IMR-90 (cell line): ENCODE measurements around the gene TAS2R42.

Source experiments
- BHLHE40 ChIP-seq: fragments of 150-350 bp; IDR thresholded peaks from 2 replicates; pipeline ENCODE4 v1.6.1; 2016; ENCODE audit warnings: mild to moderate bottlenecking, low read depth, low read length
- MAFK ChIP-seq: IDR thresholded peaks from 2 replicates; pipeline ENCODE4 v1.6.1; 2012; ENCODE audit warnings: low read depth, low read length, improper control_type of control experiment
- MXI1 ChIP-seq: IDR thresholded peaks from 2 replicates; pipeline ENCODE4 v1.6.1; 2012; ENCODE audit warnings: low read depth, mild to moderate bottlenecking, low read length, moderate library complexity, borderline replicate concordance
- NFE2L2 ChIP-seq: fragments of 150-350 bp; IDR thresholded peaks from 2 replicates; pipeline ENCODE4 v1.6.1; 2016; ENCODE audit warnings: low read depth, mild to moderate bottlenecking, low read length
- POLR2A ChIP-seq: IDR thresholded peaks from 2 replicates; pipeline ENCODE4 v1.6.1; 2012; ENCODE audit warnings: mild to moderate bottlenecking, low read depth, low read length
- RAD21 ChIP-seq: IDR thresholded peaks from 2 replicates; pipeline ENCODE4 v1.6.1; 2012; ENCODE audit warnings: low read length, improper control_type of control experiment
- RCOR1 ChIP-seq: IDR thresholded peaks from 2 replicates; pipeline ENCODE4 v1.6.1; 2012; ENCODE audit warnings: mild to moderate bottlenecking, low read length, improper control_type of control experiment; ENCODE audit not compliant: insufficient replicate concordance
- RFX5 ChIP-seq: IDR thresholded peaks from 2 replicates; pipeline ENCODE4 v1.8.0; 2012; ENCODE audit warnings: low read depth, mild to moderate bottlenecking, low read length, moderate library complexity
- SMC3 ChIP-seq: fragments of 150-350 bp; IDR thresholded peaks from 2 replicates; pipeline ENCODE4 v1.6.1; 2016; ENCODE audit warnings: low read depth, mild to moderate bottlenecking, antibody characterized with exemption, low read length, moderate library complexity
- TF ChIP-seq, protein P1 (sequence below): conservative IDR thresholded peaks from 2 replicates; pipeline ENCODE4 v1.5.1; 2012; ENCODE audit warnings: mild to moderate bottlenecking, low read depth, low read length, improper control_type of control experiment
- TF ChIP-seq, protein P2 (sequence below): fragments of 150-350 bp; IDR thresholded peaks from 2 replicates; pipeline ENCODE4 v1.6.1; 2016; ENCODE audit warnings: low read depth, mild to moderate bottlenecking, low read length, moderate library complexity, borderline replicate concordance

DNA sequence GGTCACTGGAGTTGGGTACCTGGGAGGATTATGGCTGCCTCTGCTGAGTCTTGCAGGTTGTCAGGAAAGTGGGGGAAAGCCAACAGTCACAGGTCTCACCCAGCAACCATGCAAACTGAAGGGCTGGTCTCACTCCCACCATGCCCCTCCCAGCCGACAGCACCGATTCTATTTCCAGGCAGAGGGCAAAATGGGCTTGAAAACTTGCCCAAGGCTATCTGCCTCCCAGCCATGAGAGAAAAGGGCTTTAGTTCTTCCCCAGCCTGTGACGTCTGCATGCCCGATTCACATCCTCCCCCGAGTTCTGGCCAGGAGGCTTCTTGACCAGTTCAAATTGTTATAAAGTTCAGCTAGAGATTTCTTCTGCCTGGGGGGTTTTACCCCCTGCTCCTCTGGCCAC lies 42.4 kb downstream of the TAS2R42 start:
- TF ChIP-seq, protein P1, sequence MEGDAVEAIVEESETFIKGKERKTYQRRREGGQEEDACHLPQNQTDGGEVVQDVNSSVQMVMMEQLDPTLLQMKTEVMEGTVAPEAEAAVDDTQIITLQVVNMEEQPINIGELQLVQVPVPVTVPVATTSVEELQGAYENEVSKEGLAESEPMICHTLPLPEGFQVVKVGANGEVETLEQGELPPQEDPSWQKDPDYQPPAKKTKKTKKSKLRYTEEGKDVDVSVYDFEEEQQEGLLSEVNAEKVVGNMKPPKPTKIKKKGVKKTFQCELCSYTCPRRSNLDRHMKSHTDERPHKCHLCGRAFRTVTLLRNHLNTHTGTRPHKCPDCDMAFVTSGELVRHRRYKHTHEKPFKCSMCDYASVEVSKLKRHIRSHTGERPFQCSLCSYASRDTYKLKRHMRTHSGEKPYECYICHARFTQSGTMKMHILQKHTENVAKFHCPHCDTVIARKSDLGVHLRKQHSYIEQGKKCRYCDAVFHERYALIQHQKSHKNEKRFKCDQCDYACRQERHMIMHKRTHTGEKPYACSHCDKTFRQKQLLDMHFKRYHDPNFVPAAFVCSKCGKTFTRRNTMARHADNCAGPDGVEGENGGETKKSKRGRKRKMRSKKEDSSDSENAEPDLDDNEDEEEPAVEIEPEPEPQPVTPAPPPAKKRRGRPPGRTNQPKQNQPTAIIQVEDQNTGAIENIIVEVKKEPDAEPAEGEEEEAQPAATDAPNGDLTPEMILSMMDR, result no peak
- TF ChIP-seq RCOR1 (no peak), SMC3 (no peak), POLR2A (no peak), MXI1 (no peak), BHLHE40 (no peak), RFX5 (no peak), RAD21 (no peak), MAFK (no peak), NFE2L2 (no peak)
- TF ChIP-seq, protein P2, sequence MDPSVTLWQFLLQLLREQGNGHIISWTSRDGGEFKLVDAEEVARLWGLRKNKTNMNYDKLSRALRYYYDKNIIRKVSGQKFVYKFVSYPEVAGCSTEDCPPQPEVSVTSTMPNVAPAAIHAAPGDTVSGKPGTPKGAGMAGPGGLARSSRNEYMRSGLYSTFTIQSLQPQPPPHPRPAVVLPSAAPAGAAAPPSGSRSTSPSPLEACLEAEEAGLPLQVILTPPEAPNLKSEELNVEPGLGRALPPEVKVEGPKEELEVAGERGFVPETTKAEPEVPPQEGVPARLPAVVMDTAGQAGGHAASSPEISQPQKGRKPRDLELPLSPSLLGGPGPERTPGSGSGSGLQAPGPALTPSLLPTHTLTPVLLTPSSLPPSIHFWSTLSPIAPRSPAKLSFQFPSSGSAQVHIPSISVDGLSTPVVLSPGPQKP, result no peak
